HL-60 (cell line): Measurements from ENCODE around the gene ZNG1A.
"Not testable (repeated sequence)": the region's sequence is repeated elsewhere in the genome, so short reads cannot be mapped to it uniquely, and the experiment has no call there.

Experiments used
- CTCF ChIP-seq: IDR thresholded peaks from one replicate; pipeline ENCODE4 v1.5.1; 2011; ENCODE audit warnings: low read length, control low read depth, inconsistent platforms; ENCODE audit not compliant: insufficient read depth
- GABPA ChIP-seq: IDR thresholded peaks from 2 replicates; pipeline ENCODE4 v1.6.1; 2012; ENCODE audit warnings: low read depth
- POLR2AphosphoS5 ChIP-seq: IDR thresholded peaks from 2 replicates; pipeline ENCODE4 v1.6.1; 2012; ENCODE audit warnings: low read depth

GRCh38 chr9:178970-179383 is at the start of gene ZNG1A:
- not testable (repeated sequence) for TF ChIP-seq CTCF, POLR2AphosphoS5, GABPA
